Measurements from ENCODE around the gene INPP5J.

GRCh38 chr22:31176923-31177322, 54.2 kb downstream of the INPP5J start:
- no peak for TF ChIP-seq FOSL1 (CRISPR knock-in tag; IDR thresholded peaks at IDR 0.05; ENCODE audit: borderline replicate concordance)
- TF ChIP-seq HNRNPL (IDR thresholded peaks at IDR 0.05; ENCODE audit: low read depth, low read length) = no peak
- no peak for TF ChIP-seq REST (IDR thresholded peaks at IDR 0.05; ENCODE audit: borderline replicate concordance in 1 of 2, low read depth in 1 of 2, low read length in 2 of 2)
- TF ChIP-seq KAT2B (IDR thresholded peaks at IDR 0.05; ENCODE audit: borderline replicate concordance, low read depth, low read length) = no peak
- TF ChIP-seq U2AF2 (IDR thresholded peaks at IDR 0.05; ENCODE audit: low read depth, low read length) = no peak
- TF ChIP-seq NR2C2 (CRISPR knock-in tag; IDR thresholded peaks at IDR 0.05; ENCODE audit: borderline replicate concordance) = no peak
- no peak for TF ChIP-seq POLR2AphosphoS5 (IDR thresholded peaks at IDR 0.05; ENCODE audit: low read depth, low read length)
- no peak for TF ChIP-seq AFF4 (CRISPR knock-in tag; IDR thresholded peaks at IDR 0.05)
- no peak for TF ChIP-seq ZZZ3 (CRISPR knock-in tag; IDR thresholded peaks at IDR 0.05; ENCODE audit: borderline replicate concordance)
- TF ChIP-seq CBX5 (CRISPR knock-in tag; IDR thresholded peaks at IDR 0.05; ENCODE audit: borderline replicate concordance) = no peak
- no peak for TF ChIP-seq TAF1 (CRISPR knock-in tag; IDR thresholded peaks at IDR 0.05)
- no peak for TF ChIP-seq CTCF (CRISPR knock-in tag; IDR thresholded peaks at IDR 0.05)
- no peak for TF ChIP-seq ZBED4 (CRISPR knock-in tag; IDR thresholded peaks at IDR 0.05; ENCODE audit: borderline replicate concordance)
- TF ChIP-seq ZNF543 (CRISPR knock-in tag; IDR thresholded peaks at IDR 0.05) = no peak
